ENCODE measurements around the gene ATP6V1G2. TPM values are rescaled to one million over a fixed set of nuclear protein-coding genes. Genes with fewer than 3 reads are reported as not detected.

The ATP6V1G2 gene
- total and polyA plus RNA-seq, 2 of the 8 experiments (the other 6 are each of a cell fraction or from before 2014, with no cell fraction given), result 3.0 to 5.7 TPM

DNA sequence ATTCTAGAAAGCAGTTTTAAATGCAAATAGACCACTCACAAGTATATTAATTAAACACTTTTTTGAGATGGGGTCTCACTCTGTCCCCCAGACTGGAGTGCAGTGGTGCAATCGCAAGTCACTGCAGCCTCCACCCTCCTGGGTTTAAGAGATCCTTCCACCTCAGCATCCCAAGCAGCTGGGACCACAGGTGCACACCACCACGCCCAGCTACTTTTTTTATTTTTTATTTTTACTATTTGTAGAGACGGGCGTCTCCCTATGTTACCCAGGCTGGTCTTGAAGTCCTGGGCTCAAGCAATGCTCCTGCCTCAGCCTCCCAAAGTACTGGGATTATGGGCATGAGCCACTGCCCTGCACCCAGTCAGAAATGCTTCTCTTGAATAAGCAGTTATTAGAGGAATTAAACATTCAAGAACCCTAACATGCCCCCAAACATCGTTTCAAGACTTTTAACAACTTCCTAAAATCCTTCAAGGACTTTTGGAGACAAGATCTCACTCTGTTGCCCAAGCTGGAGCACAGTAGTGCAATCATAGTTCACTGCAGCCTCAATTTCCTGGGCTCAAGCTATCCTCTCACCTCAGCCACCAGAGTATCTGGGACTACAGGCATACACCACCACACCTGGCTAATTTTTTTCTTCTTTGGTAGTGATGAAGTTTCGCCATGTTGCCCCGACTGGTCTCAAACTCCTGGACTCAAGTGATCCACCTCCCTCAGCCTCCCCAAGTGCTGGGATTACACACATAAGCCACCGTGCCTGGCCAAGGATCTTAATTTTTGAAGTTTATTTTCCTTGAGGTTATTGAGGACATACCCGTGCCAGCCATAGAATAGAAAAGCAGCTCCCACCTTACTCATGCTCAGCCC lies 14.4 kb downstream of the ATP6V1G2 start:
- H3K23ac ChIP-seq (ENCODE audit: insufficient read length), result no peak overlapping the region
- no peak overlapping the region for H3K18ac ChIP-seq (ENCODE audit: extremely low read depth, low read length)
- H4K5ac ChIP-seq (ENCODE audit: insufficient read length, low read depth, low read length), result no peak overlapping the region
- no peak for FAIRE-seq
- H2BK12ac ChIP-seq (ENCODE audit: low read depth, low read length), result no peak overlapping the region
- POLR2A ChIA-PET (ENCODE audit: partially characterized antibody), result interaction anchor here (0.8 to 18.4 kb wide), 24 partner anchors 9 to 360 kb away, joined by 3 to 428 read pairs (median 5); partner anchors contain the start of genes ATP6V1G2, BAG6, DDX39B and NFKBIL1
- H3K79me2 ChIP-seq (ENCODE audit: control insufficient read depth in 1 of 2, insufficient read depth in 2 of 2, low read length in 2 of 2), result peaks cover 4 to 27% of the 10 kb centered on the region in 2 experiments; a peak in 3 of 4 replicates
- no peak overlapping the region for H3K4me2 ChIP-seq (ENCODE audit: insufficient read depth in 1 of 2, low read depth in 2 of 2, low read length in 2 of 2)
- H3K9ac ChIP-seq (replicated peaks in 1 of 4; ENCODE audit: extremely low read depth in 1 of 4, low read depth in 3 of 4, low read length in 3 of 4), result no peak overlapping the region
- H2BK5ac ChIP-seq (ENCODE audit: low read depth, low read length), result no peak overlapping the region
- peaks cover 1 to 5% (median 4%) of the 10 kb centered on the region in 4 experiments; a peak in 4 of 7 replicates for H3K4me1 ChIP-seq (replicated peaks in 1 of 4; ENCODE audit: control insufficient read depth in 3 of 4, insufficient read depth in 4 of 4, low read length in 3 of 4)
- peaks cover 60 to 79% (median 68%) of the 10 kb centered on the region in 4 experiments for H3K36me3 ChIP-seq (ENCODE audit: control insufficient read depth in 2 of 4, insufficient read depth in 4 of 4, low read length in 3 of 4)
- TF ChIP-seq POLR2A (IDR thresholded peaks at IDR 0.05; ENCODE audit: control extremely low read depth in 1 of 2, low read depth in 2 of 2, low read length in 2 of 2) (peak in 1 of 2 experiments; percentile 47; a peak in 1 of 3 replicates), TAF1 (IDR thresholded peaks at IDR 0.05; ENCODE audit: low read depth, low read length) (no peak)
- no peak overlapping the region for H2AK5ac ChIP-seq (ENCODE audit: low read depth, low read length)
- H4K20me1 ChIP-seq (replicated peaks in 1 of 2; ENCODE audit: control insufficient read depth in 1 of 2, insufficient read depth in 2 of 2, low read length in 2 of 2), result peaks cover 35 to 41% of the 10 kb centered on the region in 2 experiments
- no peak overlapping the region for H2BK15ac ChIP-seq (ENCODE audit: low read length)
- no peak overlapping the region for H3K4ac ChIP-seq (replicated peaks; ENCODE audit: insufficient read length, low read depth, low read length)
- WGBS, 2 experiments (ENCODE audit: extremely low coverage in 1 of 2, insufficient coverage in 1 of 2, insufficient read length in 1 of 2, insufficient replicate concordance in 2 of 2, low coverage in 1 of 2, low lambda C conversion rate in 2 of 2, missing lambda C conversion rate in 1 of 2), result 74% methylated on average over 9 of the region's 9 CpGs; no CpG with 5 or more reads in 1 of the 2 experiments
- H3K4me3 ChIP-seq (ENCODE audit: extremely low read depth in 1 of 4, insufficient read depth in 2 of 4, low read depth in 3 of 4, low read length in 4 of 4), result no peak overlapping the region
- DNase-seq (ENCODE audit: low read depth in 1 of 2, low spot score in 2 of 2), result no peak
- no peaks in the 10 kb centered on the region for H3K9me3 ChIP-seq (ENCODE audit: insufficient read depth in 2 of 2, low read depth in 1 of 2, low read length in 1 of 2)
- no peak overlapping the region for H3K27ac ChIP-seq (ENCODE audit: low read depth, low read length)
- no peak overlapping the region for H2BK20ac ChIP-seq (ENCODE audit: low read length)
- peaks cover 10% of the 10 kb centered on the region; the same call in 1 of the 2 replicates for H3K79me1 ChIP-seq (ENCODE audit: low read depth, low read length)
- H4K8ac ChIP-seq (ENCODE audit: extremely low read depth, insufficient read depth, low read length), result no peak overlapping the region
- CTCF ChIA-PET (ENCODE audit: partially characterized antibody), result interaction anchor here (0.6 to 1.8 kb wide), 6 partner anchors 8 to 66 kb away, joined by 3 to 6 read pairs (median 4); partner anchors contain the start of gene ATP6V1G2
- H2BK120ac ChIP-seq (replicated peaks; ENCODE audit: low read depth, low read length), result no peak overlapping the region
- H3K27me3 ChIP-seq (replicated peaks in 1 of 4; ENCODE audit: control insufficient read depth in 3 of 4, extremely low read depth in 1 of 4, insufficient read depth in 3 of 4, low read length in 3 of 4), result no peaks in the 10 kb centered on the region
- H3K56ac ChIP-seq (replicated peaks; ENCODE audit: insufficient read length, low read depth, low read length), result no peak overlapping the region
- H4K91ac ChIP-seq (replicated peaks; ENCODE audit: insufficient read length, low read length), result no peak overlapping the region
- no peak overlapping the region for H2AFZ ChIP-seq (ENCODE audit: low read length)
- H3K23me2 ChIP-seq (ENCODE audit: low read depth, low read length), result no peaks in the 10 kb centered on the region
- no peak overlapping the region for H3K14ac ChIP-seq (ENCODE audit: insufficient read length)

Data from H1 (cell line).